Loucy (cell line): ENCODE data around the gene RNF11.

Source experiments
- CTCF ChIP-seq: fragments of 200-600 bp; sonication (generic); conservative IDR thresholded peaks from 2 replicates; pipeline ENCODE4 v1.5.1; 2014; ENCODE audit warnings: mild to moderate bottlenecking, antibody characterized with exemption, low read length
- EZH2phosphoT487 ChIP-seq: fragments of 200-600 bp; IDR thresholded peaks from 2 replicates; pipeline ENCODE4 v1.6.1; 2018; ENCODE audit warnings: antibody characterized with exemption, mild to moderate bottlenecking, moderate library complexity, borderline replicate concordance

GRCh38 chr1:51189421-51190073 lies 46.5 kb upstream of the RNF11 start:
- TF ChIP-seq CTCF, result peak; percentile 99
- no peak for TF ChIP-seq EZH2phosphoT487
